HCEC 1CT (cell line): Measurements from ENCODE around the gene MS4A4E.
"Not testable (repeated sequence)": the region's sequence is repeated elsewhere in the genome, so short reads cannot be mapped to it uniquely, and the experiment has no call there.

Experiments used
- DNase-seq: peaks from one replicate; pipeline ENCODE4 v3.0.0-alpha.2; 2017

The MS4A4E gene

DNA sequence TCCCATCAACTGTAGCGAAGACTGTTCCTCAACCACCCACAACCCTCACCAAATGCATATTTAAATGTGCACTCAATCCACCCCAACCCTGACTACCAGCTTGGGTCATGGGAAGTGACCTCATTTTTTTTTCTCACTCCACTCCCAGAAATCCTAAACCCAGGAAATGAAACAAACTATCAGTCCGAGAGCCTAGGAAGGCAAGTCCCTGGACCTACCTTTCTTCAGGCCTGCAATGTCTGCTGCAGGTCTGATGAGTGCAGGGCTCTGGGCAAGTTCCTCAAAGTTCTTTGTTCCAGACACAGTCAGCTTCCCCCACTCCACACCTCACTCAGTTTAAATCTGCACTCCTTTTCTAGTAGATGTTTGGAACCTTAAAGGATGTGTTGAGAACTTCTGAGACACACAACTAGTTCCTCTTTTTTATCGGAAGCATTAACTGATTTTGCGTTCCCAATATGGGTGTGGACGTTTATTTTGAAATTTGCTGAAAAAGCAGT, at the start of gene MS4A4E:
TSS of gene MS4A4E (minus strand) at position 398 of the 500 bp plus-strand sequence. CDS start 13,082 bp downstream, outside the sequence.
- no peak for DNase-seq

DNA sequence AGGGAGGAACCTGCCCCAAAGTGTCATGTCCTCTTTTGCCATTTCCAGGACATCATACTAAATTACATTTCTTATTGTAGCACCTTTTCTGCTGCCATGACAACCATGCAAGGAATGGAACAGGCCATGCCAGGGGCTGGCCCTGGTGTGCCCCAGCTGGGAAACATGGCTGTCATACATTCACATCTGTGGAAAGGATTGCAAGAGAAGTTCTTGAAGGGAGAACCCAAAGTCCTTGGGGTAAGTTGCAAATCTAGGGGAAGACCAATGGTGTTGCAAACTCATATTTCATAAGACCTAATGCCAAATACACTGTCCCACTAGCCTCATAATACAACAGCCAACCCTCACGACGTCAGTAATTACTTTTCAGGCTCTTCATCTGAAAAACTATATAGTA, 49.2 kb upstream of the MS4A4E start:
- DNase-seq = no peak

DNA sequence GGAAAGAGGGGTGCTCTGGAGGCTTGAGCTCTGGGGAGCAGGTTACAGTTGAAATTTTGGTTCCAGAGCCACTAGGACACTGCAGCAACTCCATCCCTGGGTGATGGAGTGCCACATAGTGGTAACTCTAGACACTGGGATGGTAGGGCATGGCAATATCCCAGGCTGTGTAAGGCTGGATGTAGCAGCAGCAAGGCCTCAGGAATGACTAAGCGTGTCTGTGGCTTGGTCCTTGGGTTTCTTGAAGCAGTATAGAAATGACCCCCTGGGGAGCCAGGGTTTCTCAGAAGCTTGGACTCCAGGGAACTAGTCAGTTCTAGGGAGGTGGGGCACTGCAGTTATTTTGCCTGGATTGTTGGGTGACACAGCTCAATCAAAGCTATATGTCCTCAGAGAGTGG, 45.6 kb upstream of the MS4A4E start:
- no peak for DNase-seq

DNA sequence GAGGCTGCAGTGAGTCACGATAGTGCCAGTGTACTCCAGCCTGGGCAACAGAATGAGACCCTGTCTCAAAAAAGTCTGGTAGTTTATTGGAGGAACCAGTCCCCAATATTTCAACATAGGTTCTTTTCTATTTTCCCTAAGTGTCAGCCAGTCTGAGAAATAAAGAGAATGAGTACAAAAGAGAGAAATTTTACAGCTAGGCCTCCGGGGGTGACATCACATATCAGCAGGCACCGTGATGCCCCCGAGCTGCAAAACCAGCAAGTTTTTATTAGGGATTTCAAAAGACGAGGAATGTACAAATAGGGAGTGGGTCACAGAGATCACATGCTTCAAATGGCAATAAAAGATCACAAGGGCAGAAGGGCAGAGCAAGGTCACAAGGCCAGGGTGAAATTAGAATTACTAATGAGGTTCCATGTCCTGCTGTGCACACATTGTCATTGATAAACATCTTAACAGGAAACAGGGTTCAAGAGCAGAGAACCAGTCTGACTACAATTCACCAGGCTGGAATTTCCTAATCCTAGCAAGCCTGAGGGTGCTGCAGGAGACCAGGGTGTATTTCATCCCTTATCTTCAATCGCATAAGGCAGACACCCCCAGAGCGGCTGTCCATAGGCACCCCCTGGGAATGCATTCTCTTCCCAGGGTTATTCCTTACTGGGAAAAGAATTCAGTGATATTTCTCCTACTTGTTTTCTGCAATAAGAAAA, 42.6 kb upstream of the MS4A4E start:
- not testable (repeated sequence) for DNase-seq

DNA sequence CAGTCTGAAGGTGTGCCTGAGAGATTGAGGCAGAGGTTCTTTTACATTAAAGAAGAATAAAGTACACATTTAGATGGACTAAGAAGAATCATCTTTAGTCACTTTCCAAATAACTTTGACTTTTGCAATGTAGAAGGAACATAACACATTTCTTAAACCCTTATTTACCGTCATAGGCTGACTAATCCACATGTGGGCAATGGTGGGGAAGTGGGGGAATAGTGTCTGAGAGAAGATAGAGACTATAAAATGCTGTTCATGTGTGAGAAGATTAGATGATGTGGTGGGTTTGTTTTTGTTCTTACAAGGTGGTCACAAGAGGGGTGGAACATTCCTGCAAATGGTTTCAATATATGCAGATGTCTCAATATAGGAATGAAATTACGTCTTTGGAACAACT, 39.3 kb upstream of the MS4A4E start:
- no peak for DNase-seq

DNA sequence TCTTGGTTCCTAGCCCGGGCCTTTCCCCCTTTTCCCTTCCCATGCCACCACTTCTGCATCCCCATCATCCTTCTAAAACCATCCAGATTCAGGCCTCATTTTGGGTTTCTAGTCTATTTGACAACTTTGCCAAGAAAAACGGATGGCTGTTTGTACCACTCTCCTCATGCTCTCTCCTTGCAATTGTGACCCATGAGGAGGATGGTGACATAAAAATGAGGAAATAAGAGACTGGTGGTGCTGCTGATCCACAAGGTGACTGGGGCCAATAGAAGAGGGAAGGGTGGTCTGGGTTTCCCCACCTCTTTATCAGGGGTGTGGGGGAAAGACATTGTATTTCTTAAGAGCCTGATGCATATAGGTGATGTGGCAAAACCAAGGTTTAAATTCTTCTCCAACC, 38.5 kb upstream of the MS4A4E start:
- DNase-seq = no peak

DNA sequence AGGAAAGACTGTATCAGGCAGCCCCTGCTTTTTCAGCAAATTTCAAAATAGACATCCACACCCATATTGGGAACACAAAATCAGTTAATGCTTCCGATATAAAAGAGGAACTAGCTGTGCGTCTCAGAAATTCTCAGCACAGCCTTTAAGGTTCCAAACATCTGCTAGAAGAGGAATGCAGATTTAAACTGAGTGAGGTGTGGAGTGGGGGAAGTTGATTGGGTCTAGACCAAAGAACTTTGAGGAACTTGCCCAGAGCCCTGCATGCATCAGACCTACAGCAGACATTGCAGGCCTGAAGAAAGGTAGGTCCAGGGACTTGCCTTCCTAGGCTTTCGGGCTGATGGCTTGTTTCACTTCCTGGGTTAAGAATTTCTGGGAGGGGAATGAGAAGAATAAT, 37.5 kb upstream of the MS4A4E start, which contains the start of gene MS4A4A:
TSS of gene MS4A4A (plus strand) at position 255 of the 400 bp plus-strand sequence. CDS start at position 265, 10 bp downstream.
- DNase-seq = no peak

DNA sequence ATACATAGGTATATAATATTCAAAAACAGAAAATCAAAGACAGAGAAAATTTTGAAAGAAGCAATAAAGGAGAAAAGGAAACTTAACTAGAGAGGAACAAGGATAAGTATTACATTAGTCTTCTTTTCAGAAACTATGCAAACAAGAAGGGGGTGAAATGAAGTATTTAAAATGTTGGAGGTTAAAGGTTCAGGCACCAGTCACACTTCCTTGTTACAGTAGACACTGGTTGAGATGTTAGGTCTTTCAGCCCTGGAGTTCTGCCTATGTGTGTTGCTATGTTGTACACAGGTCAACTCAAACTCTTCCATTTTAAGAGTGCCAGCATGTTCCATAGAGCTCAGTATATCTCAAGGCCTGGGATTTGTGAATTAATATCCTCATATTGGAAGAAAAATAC, 31.5 kb upstream of the MS4A4E start:
- DNase-seq = no peak

DNA sequence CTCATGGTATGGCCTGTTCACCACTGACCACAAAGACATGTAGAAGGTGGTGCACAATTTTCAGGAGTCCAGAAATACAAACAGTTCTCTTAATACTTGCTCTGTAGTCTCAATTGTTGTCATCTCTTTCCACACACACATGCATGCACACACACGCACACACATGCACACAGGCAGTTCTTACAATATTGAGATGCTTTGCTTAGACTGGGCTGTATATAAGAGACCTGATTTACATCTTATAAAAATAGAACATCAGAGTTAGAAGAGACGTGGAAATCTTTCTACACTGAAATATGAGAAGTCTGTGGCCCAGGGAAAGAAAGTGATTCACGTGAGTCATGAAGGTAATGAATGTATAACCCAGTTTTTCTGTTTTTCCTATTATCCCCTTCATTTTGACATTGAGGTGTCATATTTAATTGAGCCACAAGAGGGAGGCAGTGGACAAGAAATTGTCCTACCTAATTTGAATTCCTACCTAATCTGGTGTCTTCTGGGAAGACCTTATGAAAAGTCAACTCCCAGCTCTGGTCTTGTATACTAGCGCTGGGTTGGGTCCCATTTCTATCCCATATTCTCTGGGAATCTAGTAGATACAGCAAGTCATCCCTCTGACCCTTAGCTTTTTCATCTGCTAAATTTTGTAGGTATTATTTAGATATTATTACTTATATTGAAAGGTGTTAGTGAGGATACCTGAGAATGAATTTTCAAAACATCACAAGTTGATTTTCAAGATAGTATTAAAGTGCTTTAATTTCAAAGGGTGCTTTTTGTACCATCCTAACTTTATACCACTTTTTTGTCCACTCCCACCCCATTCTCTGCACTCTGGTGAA, 22.7 kb upstream of the MS4A4E start:
- DNase-seq = no peak

DNA sequence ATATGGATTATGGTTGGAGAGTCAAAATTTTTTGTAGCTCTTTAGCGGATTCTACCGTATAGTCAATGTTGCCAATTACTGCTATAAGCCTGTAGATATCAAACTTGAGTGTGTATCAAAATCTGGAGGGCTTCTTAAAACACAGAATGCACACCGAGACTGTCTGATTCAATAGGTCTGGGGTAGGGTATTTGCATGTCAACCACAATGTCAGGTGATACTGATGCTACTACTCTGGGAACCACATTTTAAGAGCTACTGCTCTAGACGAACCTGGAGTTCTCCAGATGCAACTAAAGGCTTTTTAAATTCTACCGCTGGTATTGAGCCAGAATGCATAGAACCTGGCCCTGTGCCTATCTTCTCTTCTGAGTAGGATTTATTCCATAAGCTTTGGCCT, 21.7 kb upstream of the MS4A4E start:
- DNase-seq = no peak

DNA sequence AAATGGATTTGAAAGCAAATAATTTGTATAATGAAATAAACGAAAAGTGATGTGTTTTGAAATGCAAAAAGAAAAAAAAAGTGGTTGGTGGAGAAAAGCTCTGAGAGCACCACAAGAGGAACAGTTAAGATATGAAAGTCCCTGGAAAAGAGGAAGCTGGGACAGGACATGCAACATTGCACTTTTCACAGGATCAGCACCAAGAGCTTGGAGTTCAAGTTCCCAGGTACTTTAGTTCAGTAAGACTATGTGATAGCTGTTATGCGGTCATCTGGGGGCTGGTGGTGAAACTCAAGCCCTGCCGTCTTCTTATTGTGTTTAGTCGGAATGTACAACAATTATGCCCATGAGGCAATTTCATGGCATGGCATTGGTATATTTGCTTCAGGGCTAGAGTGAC, 20.5 kb upstream of the MS4A4E start:
- DNase-seq = no peak

DNA sequence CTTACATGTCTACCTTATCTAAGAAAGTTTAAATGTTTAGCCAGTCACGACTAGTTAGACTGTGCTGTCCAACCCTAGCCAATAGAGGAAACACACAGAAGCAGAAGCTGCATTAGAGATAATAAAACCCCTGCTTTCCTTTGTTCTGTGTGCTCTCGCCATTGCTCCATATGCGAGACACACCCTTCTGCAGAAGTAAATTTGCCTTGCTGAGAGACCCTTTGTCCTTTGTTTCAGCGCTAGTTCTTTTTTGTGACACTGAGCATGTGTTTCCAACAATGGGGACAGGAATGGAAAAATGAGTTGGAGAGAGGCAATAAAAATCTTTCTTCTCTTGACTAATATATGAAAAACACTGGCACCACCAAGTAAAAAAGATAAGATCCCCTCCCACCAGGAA, 18.1 kb upstream of the MS4A4E start:
- DNase-seq = no peak

DNA sequence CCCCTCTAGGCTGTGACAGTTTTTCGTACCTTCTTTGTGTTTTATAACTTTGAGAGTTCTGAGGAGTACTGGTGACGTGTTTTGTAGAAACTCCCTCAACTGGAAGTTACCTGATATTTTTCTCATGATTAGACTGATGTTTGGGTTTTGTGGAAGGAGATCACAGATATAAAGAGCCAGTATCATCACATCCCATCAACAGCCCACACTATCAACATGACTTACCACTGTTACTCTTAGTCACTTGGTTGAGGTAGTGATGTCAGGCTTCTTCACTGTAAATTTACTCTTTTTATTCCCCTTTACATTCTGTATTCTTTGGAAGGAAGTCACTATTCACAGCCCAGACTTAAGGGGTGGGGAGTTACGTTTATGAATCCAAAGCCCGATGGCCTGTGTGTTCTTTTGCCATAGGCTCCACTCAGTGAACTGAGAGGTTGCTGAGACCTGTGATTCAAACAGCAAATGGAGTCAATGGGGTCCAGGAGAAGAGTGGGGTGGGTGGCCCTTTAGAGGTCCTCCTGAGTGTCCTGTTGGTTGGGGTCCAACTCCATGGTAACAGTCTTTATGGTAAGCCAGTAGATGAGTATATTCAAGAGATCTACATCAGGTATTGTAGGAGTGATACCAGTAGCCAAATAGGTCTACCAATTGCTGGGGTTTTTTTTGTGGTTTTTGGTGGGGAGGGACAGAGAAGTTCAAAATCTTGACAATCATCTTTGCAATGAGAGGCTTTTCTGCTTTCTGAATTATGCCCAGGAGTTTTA, 15.2 kb upstream of the MS4A4E start:
- no peak for DNase-seq

DNA sequence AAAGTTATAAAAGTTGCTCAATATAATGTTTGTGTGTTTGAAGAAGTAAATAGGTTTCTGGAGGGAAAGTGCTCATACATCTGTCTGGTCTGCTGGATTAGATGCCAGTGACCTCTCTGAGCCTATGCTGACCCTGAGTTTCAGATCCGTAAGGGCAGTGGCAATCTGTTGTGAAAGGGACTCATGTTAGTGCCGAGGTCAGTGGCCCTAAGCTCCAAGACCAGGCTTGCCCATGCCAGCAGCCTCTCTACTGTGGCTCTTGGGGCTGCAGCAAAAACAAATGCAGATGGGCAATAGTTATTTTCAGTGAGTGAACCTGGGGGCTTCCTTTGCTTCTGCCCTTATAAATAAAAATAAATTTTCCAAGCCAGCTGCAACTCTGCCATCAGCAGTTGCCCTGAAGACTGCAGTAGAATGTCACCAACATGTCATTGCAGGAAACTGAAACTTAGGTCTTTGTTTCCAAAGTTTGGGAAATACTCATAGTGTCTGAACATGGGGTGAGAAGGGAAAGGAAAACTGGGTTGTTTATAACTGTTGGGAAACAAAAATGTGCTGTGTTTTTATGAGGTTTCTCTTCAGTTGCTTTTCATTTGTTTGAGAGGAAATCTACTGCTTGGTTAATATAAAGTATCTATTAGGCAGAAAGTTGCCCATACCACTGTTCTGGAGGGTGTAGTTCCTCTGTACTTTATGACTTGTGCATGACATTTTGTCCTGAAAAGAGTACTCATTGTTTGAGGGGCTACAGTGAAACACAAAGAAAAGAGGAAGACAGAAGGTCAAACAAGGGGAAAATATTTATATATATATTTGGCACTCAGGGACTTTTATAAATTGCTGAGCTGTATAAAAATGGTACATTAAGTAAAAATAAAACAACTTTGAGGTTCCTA, 9.5 kb upstream of the MS4A4E start:
- DNase-seq = no peak

DNA sequence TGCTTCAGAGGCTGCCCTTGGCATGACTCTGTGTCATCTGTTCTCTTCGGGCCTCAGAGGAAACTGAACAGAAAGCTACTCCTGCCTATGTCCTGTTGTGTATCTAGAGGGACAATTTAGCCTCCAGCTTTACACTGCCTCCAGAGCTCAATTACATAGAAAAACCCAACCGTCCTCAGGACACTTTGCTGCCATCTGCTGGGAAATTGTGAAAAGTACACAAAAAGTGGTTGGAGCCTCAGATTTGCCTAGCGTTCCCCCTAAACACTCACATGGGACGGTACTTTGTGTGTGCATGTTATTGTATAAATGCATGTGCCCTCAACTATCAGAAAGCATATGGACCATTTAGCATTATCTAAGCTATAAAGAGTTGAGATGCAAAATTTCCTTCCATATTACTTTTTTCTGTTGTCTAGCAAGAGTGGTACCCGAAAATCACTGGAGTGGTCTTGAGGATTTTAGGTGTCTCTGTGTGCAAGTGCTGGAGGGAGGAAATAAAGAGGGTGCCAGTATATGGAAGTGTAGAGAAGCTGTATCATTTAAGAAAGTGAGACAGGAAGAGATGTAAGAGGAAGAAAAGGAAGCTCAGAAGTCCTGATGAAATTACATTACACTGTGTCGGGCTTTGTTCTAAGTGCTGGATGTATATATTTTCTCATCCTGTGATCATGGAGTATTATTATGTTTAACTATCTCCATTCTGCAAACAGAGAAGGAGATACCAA, 8.7 kb upstream of the MS4A4E start:
- no peak for DNase-seq

DNA sequence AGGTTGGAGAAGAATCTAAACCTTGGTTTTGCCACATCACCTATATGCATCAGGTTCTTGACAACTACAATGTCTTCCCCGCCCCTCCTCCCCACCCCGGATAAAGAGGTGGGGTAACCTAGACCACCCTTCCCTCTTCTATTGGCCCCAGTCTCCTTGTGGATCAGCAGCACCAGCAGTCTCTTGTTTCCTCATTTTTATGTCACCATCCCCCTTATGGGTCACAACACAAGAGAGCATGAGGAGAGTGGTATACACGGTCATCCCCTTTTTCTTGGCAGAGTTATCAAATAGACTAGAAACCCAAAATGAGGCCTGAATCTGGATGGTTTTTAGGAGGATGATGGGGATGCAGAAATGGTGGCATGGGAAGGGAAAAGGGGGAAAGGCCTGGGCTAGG, 1.2 kb downstream of the MS4A4E start:
- no peak for DNase-seq

DNA sequence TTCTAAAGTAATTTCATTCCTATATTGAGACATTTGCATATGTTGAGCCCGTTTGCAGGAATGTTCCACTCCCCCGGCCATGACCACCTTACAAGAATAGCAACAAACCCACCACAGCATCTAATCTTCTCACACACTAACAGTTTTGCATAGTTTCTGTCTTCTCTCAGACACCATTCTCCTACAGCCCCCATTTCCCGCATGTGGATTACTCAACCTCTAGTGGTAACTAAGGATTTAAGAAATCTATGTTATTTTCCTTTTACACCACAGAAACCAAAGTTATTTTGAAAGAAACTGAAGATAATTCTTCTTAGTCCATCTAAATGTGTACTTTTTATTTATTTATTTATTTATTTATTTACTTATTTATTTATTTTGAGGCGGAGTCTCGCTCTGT, 2.3 kb downstream of the MS4A4E start:
- no peak for DNase-seq

DNA sequence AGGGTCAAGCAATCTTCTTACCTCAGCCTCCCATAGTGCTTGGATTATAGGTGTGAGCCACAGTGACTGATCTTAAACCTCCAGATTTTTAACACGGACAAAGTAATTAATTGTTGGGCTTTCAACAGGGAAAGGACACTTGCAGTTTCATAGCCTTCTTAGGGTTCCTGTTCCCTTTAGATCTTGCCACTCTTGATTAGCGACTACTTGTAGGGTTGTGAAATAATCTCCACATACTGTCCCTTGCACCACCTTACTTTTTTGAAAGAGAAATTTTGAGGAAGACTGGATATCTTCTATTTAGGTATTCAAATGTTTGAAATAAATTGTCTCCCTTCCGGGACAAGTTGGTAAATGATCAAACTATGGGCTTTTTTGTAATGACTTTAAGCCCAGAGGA, 7.6 kb downstream of the MS4A4E start:
- DNase-seq = no peak

DNA sequence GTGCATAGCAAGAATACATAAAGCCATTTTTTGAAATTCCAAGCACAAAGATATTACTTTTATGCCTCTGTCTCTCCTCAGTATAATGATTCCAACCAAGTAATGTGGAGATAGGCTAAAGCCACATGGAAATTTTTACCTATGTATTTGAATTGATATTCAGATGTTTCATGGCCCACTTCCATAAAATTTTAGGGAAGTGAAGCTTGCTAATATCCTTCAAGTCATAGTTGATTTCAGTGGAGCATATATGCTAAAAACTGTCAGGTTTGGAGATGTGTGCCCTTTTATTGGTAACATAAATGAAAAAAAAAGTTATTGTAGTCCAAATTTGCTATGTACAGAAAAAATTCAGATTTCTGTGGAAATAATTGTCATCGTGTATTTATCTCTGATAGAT, 12.3 kb downstream of the MS4A4E start:
- no peak for DNase-seq

DNA sequence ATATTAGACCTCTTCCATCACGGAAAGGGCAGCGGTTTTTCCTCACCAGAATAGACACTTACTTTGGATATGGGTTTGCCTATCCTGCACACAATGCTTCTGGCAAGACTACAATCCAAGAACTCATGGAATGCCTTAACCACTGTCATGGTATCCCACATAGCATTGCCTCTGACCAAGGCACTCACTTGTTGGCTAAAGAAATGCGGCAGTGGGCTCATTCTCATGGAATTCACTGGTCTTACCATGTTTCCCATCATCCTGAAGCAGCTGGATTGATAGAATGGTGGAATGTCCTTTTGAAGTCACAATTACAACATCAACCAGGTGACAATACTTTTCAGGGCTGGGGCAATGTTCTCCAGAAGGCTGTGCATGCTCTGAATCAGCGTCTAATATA, 20.8 kb downstream of the MS4A4E start:
- no peak for DNase-seq

DNA sequence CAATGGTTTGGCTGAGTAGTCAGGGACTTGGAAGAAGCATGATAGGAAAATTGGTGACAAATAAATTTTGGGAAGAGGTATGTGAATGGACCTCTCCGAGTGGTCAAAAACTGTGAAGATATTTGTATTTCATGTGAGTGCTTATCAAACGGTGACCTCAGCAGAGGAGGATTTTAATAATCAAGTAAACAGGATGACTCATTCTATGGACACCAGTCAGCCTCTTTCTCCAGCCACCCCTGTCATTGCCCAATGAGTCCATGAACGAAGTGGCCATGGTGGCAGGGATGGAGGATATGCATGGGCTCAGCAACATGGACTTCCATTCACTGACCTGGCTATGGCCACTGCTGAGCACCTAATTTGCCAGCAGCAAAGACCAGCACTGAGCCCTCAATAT, 21.2 kb downstream of the MS4A4E start:
- DNase-seq = no peak

DNA sequence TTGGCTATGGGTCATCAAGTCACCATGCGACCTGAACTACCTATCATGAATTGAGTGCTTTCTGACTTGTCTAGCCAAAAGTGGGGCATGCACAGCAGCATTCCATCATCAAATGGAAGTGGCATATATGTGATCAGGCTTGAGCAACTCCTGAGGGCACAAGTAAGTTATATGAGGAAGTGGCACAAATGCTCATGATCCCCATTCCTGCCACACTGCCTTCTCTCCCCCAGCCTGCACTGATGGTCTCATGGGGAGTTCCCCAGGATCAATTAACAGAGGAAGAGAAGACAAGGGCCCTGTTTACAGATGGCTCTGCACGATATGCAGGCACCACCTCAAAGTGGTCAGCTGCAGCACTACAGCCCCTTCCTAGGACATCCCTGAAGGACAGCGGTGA, 21.8 kb downstream of the MS4A4E start:
- DNase-seq = no peak
